ENCODE data around the gene MIDN. TPM values are rescaled to one million over a fixed set of nuclear protein-coding genes. Genes with fewer than 3 reads are reported as not detected.
A peak's percentile ranks its signal among the peaks of the same experiment; 100 is the strongest.

Gene MIDN
- total and polyA plus RNA-seq, 2 of the 4 experiments (the other 2 are of a cell fraction): 2.5 to 26.0 TPM

DNA sequence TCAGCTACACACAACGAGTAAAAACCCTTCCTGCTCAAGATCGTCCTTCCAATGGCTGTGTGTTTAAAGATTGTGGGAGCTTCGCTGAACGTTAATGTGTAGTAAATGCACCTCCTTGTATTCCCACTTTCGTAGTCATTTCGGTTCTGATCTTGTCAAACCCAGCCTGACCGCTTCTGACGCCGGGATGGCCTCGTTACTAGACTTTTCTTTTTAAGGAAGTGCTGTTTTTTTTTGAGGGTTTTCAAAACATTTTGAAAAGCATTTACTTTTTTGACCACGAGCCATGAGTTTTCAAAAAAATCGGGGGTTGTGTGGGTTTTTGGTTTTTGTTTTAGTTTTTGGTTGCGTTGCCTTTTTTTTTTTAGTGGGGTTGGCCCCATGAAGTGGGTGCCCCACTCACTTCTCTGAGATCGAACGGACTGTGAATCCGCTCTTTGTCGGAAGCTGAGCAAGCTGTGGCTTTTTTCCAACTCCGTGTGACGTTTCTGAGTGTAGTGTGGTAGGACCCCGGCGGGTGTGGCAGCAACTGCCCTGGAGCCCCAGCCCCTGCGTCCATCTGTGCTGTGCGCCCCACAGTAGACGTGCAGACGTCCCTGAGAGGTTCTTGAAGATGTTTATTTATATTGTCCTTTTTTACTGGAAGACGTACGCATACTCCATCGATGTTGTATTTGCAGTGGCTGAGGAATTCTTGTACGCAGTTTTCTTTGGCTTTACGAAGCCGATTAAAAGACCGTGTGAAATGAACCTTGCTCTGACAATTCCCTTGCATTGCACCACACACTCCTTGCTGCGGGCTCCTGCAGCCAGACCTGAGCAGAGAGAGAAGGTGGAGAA lies 24.3 kb downstream of the MIDN start (continued):
- TF ChIP-seq BHLHE40 (IDR thresholded peaks at IDR 0.05; ENCODE audit: low read depth, low read length): no peak

- 87% methylated on average over 19 of the region's 25 CpGs; no CpG with 5 or more reads in 1 of the 2 experiments for WGBS, 2 experiments (ENCODE audit: extremely low coverage in 2 of 2, insufficient read length in 1 of 2)
- Histone ChIP-seq H3K56ac (ENCODE audit: extremely low read depth, insufficient read depth, low read length) (no peak overlapping the region), H3K79me1 (ENCODE audit: low read depth in 1 of 2, low read length in 2 of 2) (peaks cover 22 to 70% of the 10 kb centered on the region in 2 experiments; a peak in 3 of 4 replicates), H2BK15ac (ENCODE audit: low read depth, low read length) (no peak overlapping the region), H2BK20ac (ENCODE audit: low read depth, low read length) (no peak overlapping the region), H3K14ac (replicated peaks; ENCODE audit: low read depth, low read length) (no peak overlapping the region), H3K9ac (ENCODE audit: low read depth, low read length) (no peak overlapping the region), H2BK120ac (ENCODE audit: low read depth, low read length) (no peak overlapping the region), H4K8ac (ENCODE audit: low read depth in 2 of 2, low read length in 2 of 2) (no peak overlapping the region), H3K4me1 (ENCODE audit: control insufficient read depth, insufficient read depth, low read length) (peaks cover 29% of the 10 kb centered on the region), H3K9me3 (ENCODE audit: control insufficient read depth, insufficient read depth, low read length) (no peaks in the 10 kb centered on the region), H2BK5ac (ENCODE audit: low read depth, low read length, poor library complexity, severe bottlenecking) (no peak overlapping the region), H3K27ac (ENCODE audit: insufficient read depth, low read length) (no peak overlapping the region), H3K36me3 (ENCODE audit: control insufficient read depth, insufficient read depth, low read length) (peaks cover 47% of the 10 kb centered on the region), H3K4me2 (ENCODE audit: low read depth, low read length) (no peak overlapping the region), H3K9me1 (ENCODE audit: insufficient read depth, low read length) (no peaks in the 10 kb centered on the region; the same call in 1 of the 2 replicates), H2AK9ac (replicated peaks; ENCODE audit: low read depth, low read length, poor library complexity) (peak overlapping the region; percentile 13), H4K20me1 (ENCODE audit: insufficient read depth, low read length) (peaks cover 72% of the 10 kb centered on the region), H2AK5ac (ENCODE audit: low read depth, low read length) (no peak overlapping the region), H3K4ac (ENCODE audit: low read depth, low read length) (no peak overlapping the region), H3K23ac (ENCODE audit: low read depth, low read length) (peak overlapping the region; percentile 59; the same call in 1 of the 2 replicates), H4K5ac (ENCODE audit: low read depth, low read length) (no peak overlapping the region), H3K27me3 (ENCODE audit: control insufficient read depth, insufficient read depth, low read length) (no peaks in the 10 kb centered on the region), H4K91ac (ENCODE audit: insufficient read depth, low read depth, low read length) (no peak overlapping the region), H3K4me3 (ENCODE audit: insufficient read depth, low read depth, low read length) (no peak overlapping the region), H2AFZ (replicated peaks; ENCODE audit: low read length, poor library complexity) (no peak overlapping the region), H3K18ac (ENCODE audit: low read depth, low read length) (no peak overlapping the region)
- DNase-seq (no peak), ATAC-seq (ENCODE audit: low read depth) (no peak)
- dilution Hi-C loops (cut with HindIII; ENCODE audit: low sequenced_read_pairs, unreplicated experiment) (no loop called here), intact Hi-C loops (cut with micrococcal nuclease) (no loop called here), in situ Hi-C loops (cut with MboI; ENCODE audit: low sequenced_read_pairs) (no loop called here)
- no TSS peak for BruUV-seq (replicated peaks)
- ChIA-PET CTCF (interaction anchor here (0.6 kb wide), 1 partner anchor 42 kb away, joined by 5 read pairs; no protein-coding TSS in a partner anchor), POLR2A (ENCODE audit: unreplicated experiment) (interaction anchor here (1.0 kb wide), 1 partner anchor 20 kb away, joined by 4 read pairs; no protein-coding TSS in a partner anchor)
- TF ChIP-seq POLR2A (IDR thresholded peaks at IDR 0.05; ENCODE audit: low read depth, low read length) (peak; percentile 19; the same call in 1 of the 2 replicates), MAFK (IDR thresholded peaks at IDR 0.05; ENCODE audit: low read depth, low read length) (no peak)
Observed at GRCh38 chr19:1273263-1274041, 25.1 kb downstream of the MIDN start.
